Endothelial cell of umbilical vein (primary cell): ENCODE data around the gene ANKRD13D. TPM values are rescaled to one million over a fixed set of nuclear protein-coding genes. Genes with fewer than 3 reads are reported as not detected.

Experiments used
- BruUV-seq: library from RNA; stranded (reverse); fragments of 400-500 nt; replicated peaks from 2 replicates; lab custom pipeline; 2021; lab: Mats Ljungman, UMichigan
- CTCF ChIA-PET: fragments of 300-600, 350-600 bp; sonication (Branson Sonifier 250); formaldehyde crosslinking; loops from one replicate; lab custom pipeline; 2021; ENCODE audit warnings: antibody characterized with exemption, inconsistent platforms; lab: Charles Lee
- POLR2A ChIA-PET: fragments of 300-600, 350-600 bp; sonication (Branson Sonifier 250); formaldehyde crosslinking; loops from one replicate; lab custom pipeline; 2021; ENCODE audit warnings: antibody characterized with exemption, inconsistent platforms; lab: Charles Lee
- DNase-seq: peaks from one replicate; pipeline ENCODE4 v3.0.0-alpha.2; 2011; ENCODE audit warnings: low read depth, low spot score
- FAIRE-seq: peaks from 2 replicates; lab custom pipeline; 2011; peaks lifted over from hg19 to GRCh38; lab: Jason Lieb, UNC
- H2AFZ ChIP-seq: 2 replicates; pipeline ENCODE4 v1.6.0; 2012; ENCODE audit warnings: low read depth, low read length, control low read depth, inconsistent platforms
- H3K27ac ChIP-seq: 2 replicates; pipeline ENCODE4 v1.5.1; 2011; ENCODE audit warnings: low read depth, mild to moderate bottlenecking, control low read depth, low read length, moderate library complexity; ENCODE audit not compliant: insufficient read depth
- H3K27me3 ChIP-seq, 2 experiments: 2 replicates each; pipeline versions ENCODE4 v1.6.0 to v1.6.1; 2011; ENCODE audit warnings: low read length in 2 of 2, mixed read lengths in 1 of 2; ENCODE audit not compliant: control insufficient read depth in 2 of 2, insufficient read depth in 2 of 2
- H3K36me3 ChIP-seq, 2 experiments: 2 replicates in 1 of 2; 3 replicates in 1 of 2; pipeline ENCODE4 v1.5.1; 2011; ENCODE audit warnings: low read length in 2 of 2, mild to moderate bottlenecking in 1 of 2, moderate library complexity in 1 of 2; ENCODE audit not compliant: control insufficient read depth in 2 of 2, insufficient read depth in 2 of 2; ENCODE audit errors: extremely low read depth in 1 of 2
- H3K4me1 ChIP-seq: 3 replicates; pipeline ENCODE4 v1.5.1; 2011; ENCODE audit warnings: mild to moderate bottlenecking, low read length; ENCODE audit not compliant: control insufficient read depth, insufficient read depth; ENCODE audit errors: extremely low read depth
- H3K4me2 ChIP-seq: 2 replicates; pipeline ENCODE4 v1.6.1; 2011; ENCODE audit warnings: low read length, control low read depth, mixed read lengths; ENCODE audit not compliant: insufficient read depth
- H3K4me3 ChIP-seq, 3 experiments: fragments of 200-600 bp in 1 of 3; sonication (generic), shearing (Covaris generic) in 1 of 3; replicated peaks in 1 of 3; 2 replicates each; pipeline ENCODE4 v1.5.1; 2011 to 2016; ENCODE audit warnings: control low read depth in 3 of 3, low read length in 3 of 3, mild to moderate bottlenecking in 2 of 3, inconsistent platforms in 1 of 3, low read depth in 1 of 3, moderate library complexity in 1 of 3; ENCODE audit not compliant: insufficient read depth in 1 of 3
- H3K79me2 ChIP-seq: 2 replicates; pipeline ENCODE4 v1.6.0; 2012; ENCODE audit warnings: low read length, inconsistent platforms; ENCODE audit not compliant: control insufficient read depth, insufficient read depth
- H3K9ac ChIP-seq: replicated peaks from 2 replicates; pipeline ENCODE3; 2011; ENCODE audit warnings: low read length, control low read depth; ENCODE audit not compliant: insufficient read depth; ENCODE audit errors: extremely low read depth
- H3K9me1 ChIP-seq: replicated peaks from 3 replicates; pipeline ENCODE4 v1.6.0; 2011; ENCODE audit warnings: mild to moderate bottlenecking, low read length; ENCODE audit not compliant: control insufficient read depth, insufficient read depth; ENCODE audit errors: extremely low read depth
- H3K9me3 ChIP-seq: replicated peaks from 2 replicates; pipeline ENCODE4 v1.5.1; 2012; ENCODE audit warnings: low read length, inconsistent platforms; ENCODE audit not compliant: control insufficient read depth, insufficient read depth
- H4K20me1 ChIP-seq: replicated peaks from 2 replicates; pipeline ENCODE3; 2011; ENCODE audit warnings: mild to moderate bottlenecking, low read length; ENCODE audit not compliant: control insufficient read depth, insufficient read depth; ENCODE audit errors: extremely low read depth
- EZH2 ChIP-seq: IDR thresholded peaks from 2 replicates; pipeline ENCODE4 v1.6.1; 2012; ENCODE audit warnings: borderline replicate concordance, low read depth, mild to moderate bottlenecking, moderate library complexity, low read length, inconsistent platforms; ENCODE audit not compliant: severe bottlenecking
- FOS ChIP-seq: IDR thresholded peaks from 2 replicates; pipeline ENCODE4 v1.6.1; 2011; ENCODE audit warnings: mild to moderate bottlenecking, low read length, moderate library complexity, borderline replicate concordance; ENCODE audit not compliant: insufficient read depth
- GATA2 ChIP-seq: IDR thresholded peaks from 2 replicates; pipeline ENCODE4 v1.7.0; 2011; ENCODE audit warnings: low read depth, mild to moderate bottlenecking, moderate library complexity, mixed read lengths, low read length; ENCODE audit not compliant: insufficient read length, insufficient read depth
- JUN ChIP-seq: IDR thresholded peaks from 2 replicates; pipeline ENCODE4 v1.6.1; 2011; ENCODE audit warnings: borderline replicate concordance, low read depth; ENCODE audit not compliant: insufficient read length, insufficient read depth
- MYC ChIP-seq: IDR thresholded peaks from one replicate; pipeline ENCODE4 v1.6.1; 2011; ENCODE audit warnings: mild to moderate bottlenecking, low read depth, low read length
- POLR2A ChIP-seq: IDR thresholded peaks from 2 replicates; pipeline ENCODE4 v1.6.1; 2012; ENCODE audit warnings: low read depth, mild to moderate bottlenecking, control low read depth, low read length
- POLR2AphosphoS5 ChIP-seq: IDR thresholded peaks from 2 replicates; pipeline ENCODE4 v1.6.1; 2012; ENCODE audit warnings: low read depth, mild to moderate bottlenecking, control low read depth, low read length, moderate library complexity; ENCODE audit not compliant: insufficient read depth
- dilution Hi-C: fragments of 300-500 bp; cut with MboI; formaldehyde crosslinking; loops from one replicate; pipeline ENCODE4 v1.15.0; 2019; ENCODE audit warnings: low sequenced_read_pairs; ENCODE audit not compliant: extremely low pct_ligation_motif_present
- intact Hi-C: fragments of 100-400 bp; cut with micrococcal nuclease; formaldehyde crosslinking; loops from one replicate; pipeline ENCODE4 v1.10.0; 2022
- polyA plus RNA-seq, 4 experiments: library from polyadenylated mRNA; depleted of rRNA in 3 of 4; stranded (reverse) in 3 of 4; unstranded in 1 of 4; fragments of >200 nt; gene quantifications; 2 replicates each; pipeline versions ENCODE4 v1.2.1 to v1.2.3, GENCODE V29; 2011 to 2012; ENCODE audit warnings: missing spikeins in 1 of 4
- total RNA-seq: library from RNA; stranded (reverse); gene quantifications from 2 replicates; pipeline ENCODE4 v1.2.3, GENCODE V29; 2021
- TF ChIP-seq, protein P1 (sequence below): IDR thresholded peaks from 2 replicates; pipeline ENCODE4 v1.6.1; 2011; ENCODE audit not compliant: insufficient read depth, insufficient read length
- TF ChIP-seq, protein P2 (sequence below), 2 donors: IDR thresholded peaks; 1 replicate in 1 of 2; 2 replicates in 1 of 2; pipeline ENCODE4 v1.5.1; 2011; ENCODE audit warnings: low read length in 2 of 2, mild to moderate bottlenecking in 2 of 2, moderate library complexity in 2 of 2, control low read depth in 1 of 2, inconsistent platforms in 1 of 2, low read depth in 1 of 2; ENCODE audit not compliant: insufficient read depth in 1 of 2; ENCODE audit errors: extremely low read depth in 1 of 2

The ANKRD13D gene
- total and polyA plus RNA-seq, 2 donors (not counting 3 experiments of a cell fraction or from before 2014, with no cell fraction given): 43.5 to 57.5 TPM

DNA sequence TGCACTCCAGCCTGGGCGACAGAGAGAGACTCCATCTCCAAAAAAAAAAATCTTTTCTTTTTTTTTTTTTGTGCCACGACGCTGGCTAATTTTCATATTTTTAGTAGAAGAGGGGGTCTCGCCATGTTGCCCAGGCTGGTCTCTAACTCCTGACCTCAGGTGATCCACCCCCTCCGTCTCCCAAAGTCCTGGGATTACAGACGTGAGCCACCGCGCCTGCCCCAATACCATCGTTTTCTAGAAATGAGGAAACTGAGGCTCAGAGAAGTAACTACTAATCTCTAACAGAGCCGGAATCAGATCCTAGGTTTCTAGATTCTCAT, 27.7 kb downstream of the ANKRD13D start:
- peak overlapping the region; percentile 49 for H3K9ac ChIP-seq
- FAIRE-seq: no peak
- dilution Hi-C loops: no loop called here

More for the DNA sequence above, 27.7 kb downstream of the ANKRD13D start:
- H3K4me1 ChIP-seq: peaks cover 6% of the 10 kb centered on the region
- H3K4me2 ChIP-seq: peak overlapping the region; percentile 75
- no peaks in the 10 kb centered on the region for H3K9me1 ChIP-seq
- H3K4me3 ChIP-seq: peak overlapping the region; percentile 22 to 75 (median 60)
- no TSS peak for BruUV-seq
- H4K20me1 ChIP-seq: no peaks in the 10 kb centered on the region
- DNase-seq: no peak
- peak overlapping the region; percentile 86 for H2AFZ ChIP-seq
- intact Hi-C loops: loop anchor here (1.0 to 2.0 kb wide), 7 partner anchors 29 to 236 kb away; partner anchors contain the start of genes GRK2 and POLD4
- ChIA-PET POLR2A (interaction anchor here (0.7 kb wide), 2 partner anchors 29 to 157 kb away, joined by 3 to 6 read pairs; no protein-coding TSS in a partner anchor), CTCF (interaction anchor here (0.6 to 9.2 kb wide), 39 partner anchors 9 to 312 kb away, joined by 3 to 151 read pairs (median 6); partner anchors contain the start of genes ANKRD13D, GRK2, KDM2A and NUDT8)
- H3K27ac ChIP-seq: peak overlapping the region; percentile 34
- no peaks in the 10 kb centered on the region for H3K9me3 ChIP-seq
- H3K27me3 ChIP-seq: no peaks in the 10 kb centered on the region
- no peaks in the 10 kb centered on the region for H3K36me3 ChIP-seq
- no peak for TF ChIP-seq JUN
- TF ChIP-seq, protein P1, sequence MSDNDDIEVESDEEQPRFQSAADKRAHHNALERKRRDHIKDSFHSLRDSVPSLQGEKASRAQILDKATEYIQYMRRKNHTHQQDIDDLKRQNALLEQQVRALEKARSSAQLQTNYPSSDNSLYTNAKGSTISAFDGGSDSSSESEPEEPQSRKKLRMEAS: no peak
- TF ChIP-seq FOS: no peak
- no peak for TF ChIP-seq POLR2A
- no peak for TF ChIP-seq EZH2
- TF ChIP-seq MYC: no peak
- no peak for TF ChIP-seq POLR2AphosphoS5
- no peak for TF ChIP-seq GATA2
- TF ChIP-seq, protein P2, sequence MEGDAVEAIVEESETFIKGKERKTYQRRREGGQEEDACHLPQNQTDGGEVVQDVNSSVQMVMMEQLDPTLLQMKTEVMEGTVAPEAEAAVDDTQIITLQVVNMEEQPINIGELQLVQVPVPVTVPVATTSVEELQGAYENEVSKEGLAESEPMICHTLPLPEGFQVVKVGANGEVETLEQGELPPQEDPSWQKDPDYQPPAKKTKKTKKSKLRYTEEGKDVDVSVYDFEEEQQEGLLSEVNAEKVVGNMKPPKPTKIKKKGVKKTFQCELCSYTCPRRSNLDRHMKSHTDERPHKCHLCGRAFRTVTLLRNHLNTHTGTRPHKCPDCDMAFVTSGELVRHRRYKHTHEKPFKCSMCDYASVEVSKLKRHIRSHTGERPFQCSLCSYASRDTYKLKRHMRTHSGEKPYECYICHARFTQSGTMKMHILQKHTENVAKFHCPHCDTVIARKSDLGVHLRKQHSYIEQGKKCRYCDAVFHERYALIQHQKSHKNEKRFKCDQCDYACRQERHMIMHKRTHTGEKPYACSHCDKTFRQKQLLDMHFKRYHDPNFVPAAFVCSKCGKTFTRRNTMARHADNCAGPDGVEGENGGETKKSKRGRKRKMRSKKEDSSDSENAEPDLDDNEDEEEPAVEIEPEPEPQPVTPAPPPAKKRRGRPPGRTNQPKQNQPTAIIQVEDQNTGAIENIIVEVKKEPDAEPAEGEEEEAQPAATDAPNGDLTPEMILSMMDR (IDR thresholded peaks at IDR 0.05; ENCODE audit: extremely low read depth in 1 of 2, insufficient read depth in 1 of 2, low read depth in 1 of 2, low read length in 2 of 2): no peak
- no peaks in the 10 kb centered on the region for H3K79me2 ChIP-seq
